AG04450 (cell line): ENCODE measurements around the gene CEMIP2. TPM values are rescaled to one million over a fixed set of nuclear protein-coding genes. Genes with fewer than 3 reads are reported as not detected.

Experiments used
- CTCF ChIA-PET: fragments of 300-600, 350-600 bp; formaldehyde crosslinking; extraction: SDS; loops from one replicate; lab custom pipeline; 2022; ENCODE audit warnings: antibody characterized with exemption, inconsistent platforms; lab: Charles Lee
- POLR2A ChIA-PET: fragments of 350-600 bp; formaldehyde crosslinking; extraction: SDS; loops from one replicate; lab custom pipeline; 2021; ENCODE audit warnings: antibody characterized with exemption, inconsistent platforms; lab: Yijun Ruan, JAX
- DNase-seq: peaks from one replicate; pipeline ENCODE4 v3.0.0-alpha.2; 2011; ENCODE audit warnings: low read depth, low spot score
- H3K27ac ChIP-seq: one replicate; pipeline ENCODE4 v1.5.1; 2012; ENCODE audit warnings: low read depth, low read length, control low read depth
- H3K27me3 ChIP-seq: one replicate; pipeline ENCODE4 v1.6.0; 2012; ENCODE audit warnings: low read length; ENCODE audit not compliant: control insufficient read depth, insufficient read depth
- H3K4me3 ChIP-seq: 2 replicates; pipeline ENCODE4 v1.5.1; 2011; ENCODE audit warnings: mild to moderate bottlenecking, low read depth, low read length, control low read depth
- H3K9me3 ChIP-seq: 2 replicates; pipeline ENCODE4 v1.5.1; 2012; ENCODE audit warnings: low read length; ENCODE audit not compliant: control insufficient read depth, insufficient read depth
- CTCF ChIP-seq: IDR thresholded peaks from 2 replicates; pipeline ENCODE4 v1.5.1; 2011; ENCODE audit warnings: low read depth, low read length, control low read depth, inconsistent platforms
- polyA minus RNA-seq: library from RNA; depleted of rRNA, polyadenylated mRNA; stranded (reverse); fragments of >200 nt; gene quantifications from 2 replicates; pipeline ENCODE4 v1.2.3, GENCODE V29; 2011; rRNA and poly(A)+ RNA removed
- polyA plus RNA-seq: library from polyadenylated mRNA; depleted of rRNA; stranded (reverse); fragments of >200 nt; gene quantifications from 2 replicates; pipeline ENCODE4 v1.2.3, GENCODE V29; 2011; rRNA removed

CEMIP2 gene, protein sequence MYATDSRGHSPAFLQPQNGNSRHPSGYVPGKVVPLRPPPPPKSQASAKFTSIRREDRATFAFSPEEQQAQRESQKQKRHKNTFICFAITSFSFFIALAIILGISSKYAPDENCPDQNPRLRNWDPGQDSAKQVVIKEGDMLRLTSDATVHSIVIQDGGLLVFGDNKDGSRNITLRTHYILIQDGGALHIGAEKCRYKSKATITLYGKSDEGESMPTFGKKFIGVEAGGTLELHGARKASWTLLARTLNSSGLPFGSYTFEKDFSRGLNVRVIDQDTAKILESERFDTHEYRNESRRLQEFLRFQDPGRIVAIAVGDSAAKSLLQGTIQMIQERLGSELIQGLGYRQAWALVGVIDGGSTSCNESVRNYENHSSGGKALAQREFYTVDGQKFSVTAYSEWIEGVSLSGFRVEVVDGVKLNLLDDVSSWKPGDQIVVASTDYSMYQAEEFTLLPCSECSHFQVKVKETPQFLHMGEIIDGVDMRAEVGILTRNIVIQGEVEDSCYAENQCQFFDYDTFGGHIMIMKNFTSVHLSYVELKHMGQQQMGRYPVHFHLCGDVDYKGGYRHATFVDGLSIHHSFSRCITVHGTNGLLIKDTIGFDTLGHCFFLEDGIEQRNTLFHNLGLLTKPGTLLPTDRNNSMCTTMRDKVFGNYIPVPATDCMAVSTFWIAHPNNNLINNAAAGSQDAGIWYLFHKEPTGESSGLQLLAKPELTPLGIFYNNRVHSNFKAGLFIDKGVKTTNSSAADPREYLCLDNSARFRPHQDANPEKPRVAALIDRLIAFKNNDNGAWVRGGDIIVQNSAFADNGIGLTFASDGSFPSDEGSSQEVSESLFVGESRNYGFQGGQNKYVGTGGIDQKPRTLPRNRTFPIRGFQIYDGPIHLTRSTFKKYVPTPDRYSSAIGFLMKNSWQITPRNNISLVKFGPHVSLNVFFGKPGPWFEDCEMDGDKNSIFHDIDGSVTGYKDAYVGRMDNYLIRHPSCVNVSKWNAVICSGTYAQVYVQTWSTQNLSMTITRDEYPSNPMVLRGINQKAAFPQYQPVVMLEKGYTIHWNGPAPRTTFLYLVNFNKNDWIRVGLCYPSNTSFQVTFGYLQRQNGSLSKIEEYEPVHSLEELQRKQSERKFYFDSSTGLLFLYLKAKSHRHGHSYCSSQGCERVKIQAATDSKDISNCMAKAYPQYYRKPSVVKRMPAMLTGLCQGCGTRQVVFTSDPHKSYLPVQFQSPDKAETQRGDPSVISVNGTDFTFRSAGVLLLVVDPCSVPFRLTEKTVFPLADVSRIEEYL (N-terminal part only)
- polyA plus RNA-seq (54.4 and 57.0 TPM in 2 replicates), polyA minus RNA-seq (124 and 152 TPM in 2 replicates)

DNA sequence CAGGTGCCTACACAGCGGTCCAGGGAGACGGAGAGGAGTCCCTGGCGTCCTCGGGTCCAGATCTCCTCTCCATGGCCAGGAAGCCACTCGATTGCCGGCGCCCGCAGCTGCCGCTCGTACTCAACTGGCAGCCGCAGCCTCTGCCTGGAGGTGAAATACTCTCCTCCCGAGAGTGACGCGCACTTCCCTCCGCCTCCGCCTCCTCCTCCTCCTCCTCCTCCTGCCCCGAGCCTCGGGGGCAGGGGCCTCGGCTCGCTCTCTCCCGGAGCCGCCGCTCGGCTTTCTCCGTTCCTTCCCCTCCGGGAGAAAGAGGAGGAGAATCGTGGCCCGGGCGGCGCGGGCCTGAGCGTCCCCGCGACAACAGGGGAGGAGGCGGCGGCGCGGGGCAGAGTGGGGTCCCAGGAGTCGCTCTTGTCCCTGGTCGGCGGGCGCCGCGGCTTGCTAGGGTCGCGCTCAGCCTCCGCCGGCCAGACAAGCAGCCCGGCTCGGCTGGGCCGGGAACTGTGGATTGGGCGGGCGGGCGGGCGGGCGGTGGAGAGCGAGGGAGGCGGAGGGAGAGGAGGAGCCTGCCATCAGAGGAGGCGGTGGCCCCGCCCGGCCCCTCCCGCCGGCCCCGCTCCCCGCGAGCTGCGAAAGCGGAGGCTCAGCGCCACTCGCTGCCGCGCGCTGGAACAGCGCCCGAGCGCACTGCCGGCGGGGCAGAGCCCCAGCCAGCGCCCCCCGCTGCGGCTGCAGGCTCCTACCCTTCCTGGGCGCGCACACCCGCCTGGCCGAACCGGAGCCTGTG, at the start of gene CEMIP2:
TSS of gene CEMIP2 (minus strand) at position 126 of the 787 bp plus-strand sequence. CDS start 18,140 bp downstream, outside the sequence.
- Histone ChIP-seq H3K27ac (peak within 1 kb of the TSS; percentile 93), H3K4me3 (peak within 1 kb of the TSS; percentile 84), H3K27me3 (no peaks in the 10 kb centered on the region), H3K9me3 (no peaks in the 10 kb centered on the region; the same call in 1 of the 2 replicates)
- peak; percentile 78 for DNase-seq
- POLR2A ChIA-PET: interaction anchor here (0.6 to 2.8 kb wide), 10 partner anchors 13 to 160 kb away, joined by 3 to 9 read pairs (median 4); partner anchors contain the start of genes ABHD17B and C9orf85
- CTCF ChIA-PET: interaction anchor here (1.0 to 2.8 kb wide), 4 partner anchors 50 to 484 kb away, joined by 4 to 26 read pairs (median 7); no protein-coding TSS in a partner anchor
- peak; percentile 31 for TF ChIP-seq CTCF

GRCh38 chr9:71816916-71817451, 48.7 kb upstream of the CEMIP2 start:
- CTCF ChIA-PET: interaction anchor here (0.6 to 6.3 kb wide), 9 partner anchors 9 to 532 kb away, joined by 3 to 103 read pairs (median 12); no protein-coding TSS in a partner anchor
- H3K4me3 ChIP-seq: no peak overlapping the region
- DNase-seq: no peak
- no peaks in the 10 kb centered on the region for H3K9me3 ChIP-seq
- POLR2A ChIA-PET: no interaction called here
- H3K27ac ChIP-seq: no peak overlapping the region
- TF ChIP-seq CTCF: no peak
- peaks cover 3% of the 10 kb centered on the region for H3K27me3 ChIP-seq

DNA sequence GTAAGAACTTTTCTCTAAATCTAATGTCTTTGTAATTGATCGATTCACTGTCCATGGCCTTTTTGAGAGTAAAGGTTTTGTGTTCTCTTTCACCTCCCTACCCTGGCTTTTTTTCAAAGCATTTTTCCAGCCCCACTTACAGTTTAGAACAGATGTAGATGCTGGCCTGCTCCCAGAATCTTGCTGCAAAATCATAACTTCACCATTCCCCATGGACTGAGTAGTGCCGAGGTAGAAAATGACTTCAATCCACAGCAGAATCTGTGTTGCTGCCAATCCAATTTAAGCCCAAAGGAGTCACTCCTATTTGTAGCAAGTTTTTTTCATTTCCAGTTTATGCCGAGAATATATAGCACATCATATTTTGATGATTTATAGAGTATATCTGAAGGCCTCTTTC, 46.5 kb upstream of the CEMIP2 start:
- H3K27me3 ChIP-seq: peaks cover 3% of the 10 kb centered on the region
- CTCF ChIA-PET: interaction anchor here (0.7 kb wide), 1 partner anchor 187 kb away, joined by 3 read pairs; no protein-coding TSS in a partner anchor
- TF ChIP-seq CTCF: no peak
- H3K27ac ChIP-seq: no peak overlapping the region
- no peaks in the 10 kb centered on the region for H3K9me3 ChIP-seq
- no peak for DNase-seq
- no peak overlapping the region for H3K4me3 ChIP-seq
- POLR2A ChIA-PET: no interaction called here

GRCh38 chr9:71814226-71814625, 45.9 kb upstream of the CEMIP2 start:
- Histone ChIP-seq H3K27ac (no peak overlapping the region), H3K4me3 (no peak overlapping the region), H3K27me3 (peaks cover 3% of the 10 kb centered on the region), H3K9me3 (no peaks in the 10 kb centered on the region)
- ChIA-PET CTCF (interaction anchor here (2.3 to 2.4 kb wide), 2 partner anchors 211 to 212 kb away, joined by 8 to 12 read pairs; no protein-coding TSS in a partner anchor), POLR2A (no interaction called here)
- TF ChIP-seq CTCF: no peak
- no peak for DNase-seq
